Ovary (tissue), 9 donors: ENCODE results near the gene CDKAL1. TPM values are rescaled to one million over a fixed set of nuclear protein-coding genes. Genes with fewer than 3 reads are reported as not detected.

ENCODE experiments used
- DNase-seq, 5 donors: peaks; one replicate each; pipeline ENCODE4 v3.0.0-alpha.2; 2019 to 2020
- H3K27ac ChIP-seq, 2 donors: fragments of 200-600 bp; one replicate each; pipeline versions ENCODE4 v1.5.1 to v1.8.0; 2019 to 2022
- H3K27me3 ChIP-seq: fragments of 200-600 bp; one replicate; pipeline ENCODE4 v1.8.0; 2022
- H3K36me3 ChIP-seq: fragments of 200-600 bp; sonication (generic); one replicate; pipeline ENCODE4 v1.5.1; 2019
- H3K4me1 ChIP-seq: one replicate; pipeline ENCODE4 v1.8.1; 2013; ENCODE audit warnings: mild to moderate bottlenecking, moderate library complexity; ENCODE audit not compliant: insufficient read depth
- H3K4me3 ChIP-seq: fragments of 200-600 bp; sonication (generic); one replicate; pipeline ENCODE4 v1.5.1; 2017
- H3K9me3 ChIP-seq, 2 donors: fragments of 200-600 bp in 1 of 2; sonication (generic) in 1 of 2; one replicate each; pipeline versions ENCODE4 v1.5.1 to v1.8.1; 2013 to 2019; ENCODE audit warnings: mild to moderate bottlenecking in 1 of 2, moderate library complexity in 1 of 2
- EP300 ChIP-seq: sonication (generic); formaldehyde crosslinking; IDR thresholded peaks from one replicate; pipeline ENCODE4 v1.6.1; 2017; ENCODE audit warnings: antibody characterized with exemption
- POLR2A ChIP-seq: fragments of 450-650 bp; IDR thresholded peaks from one replicate; pipeline ENCODE4 v1.6.1; 2017; ENCODE audit warnings: antibody characterized with exemption, mild to moderate bottlenecking, moderate library complexity
- WGBS, 3 donors: extraction: QIAGEN DNeasy Blood & Tissue Kit in 1 of 3; methylation state at CpG; one replicate each; pipeline versions ENCODE4 v1.1.5 to v1.1.7; 2013 to 2017; 5-methylcytosine and 5-hydroxymethylcytosine counted together
- intact Hi-C, 4 donors: fragments of 100-400 bp; cut with DNase I; formaldehyde crosslinking; loops; one replicate each; pipeline versions ENCODE4 v1.11.0 to v1.15.1; 2022 to 2023
- polyA plus RNA-seq, 2 donors: library from polyadenylated mRNA; stranded (reverse); fragments of 200-250 nt in 1 of 2; fragments of 350-450 nt in 1 of 2; fragmentation: Illumina TruSeq in 1 of 2; extraction: RNeasy Lipid Tissue Mini Kit (QIAGEN cat#74804) in 1 of 2; gene quantifications; one replicate each; pipeline ENCODE4 v1.2.3, GENCODE V29; 2013 to 2014
- total RNA-seq, 7 donors: library from RNA; depleted of rRNA in 2 of 7; stranded (reverse); fragments of >200 nt in 2 of 7; fragmentation: NEBNext Ultra II Directional in 3 of 7; extraction: Animal tissue kit (Norgen Biotek cat#: 25700) in 3 of 7; gene quantifications; one replicate each; pipeline versions ENCODE4 v1.1.0 to v1.2.4, GENCODE V29; 2016 to 2023
- TF ChIP-seq, protein P1 (sequence below), 3 donors: fragments of 450-650 bp in 2 of 3; fragments of 200-600 bp in 1 of 3; IDR thresholded peaks; one replicate each; pipeline versions ENCODE4 v1.5.1 to v1.8.0; 2016 to 2022; ENCODE audit warnings: antibody characterized with exemption in 3 of 3, mild to moderate bottlenecking in 1 of 3
- donor health status: DM: no; HTN: no; CAD: no; lungs with moderate emphysema.
- donor health status: DM: no; HTN: no; CAD: no.
- donor health status: Bipolar disorder and iron deficiency.
- donor health status: DM: yes; HTN: yes; CAD: no.
- donor health status: DM: no; HTN: no; CAD: no.
- donor health status: DM: yes; HTN: yes; CAD: no.

Gene CDKAL1
- total and polyA plus RNA-seq, 9 donors = 6.8 to 21.3 (median 18.9) TPM

DNA sequence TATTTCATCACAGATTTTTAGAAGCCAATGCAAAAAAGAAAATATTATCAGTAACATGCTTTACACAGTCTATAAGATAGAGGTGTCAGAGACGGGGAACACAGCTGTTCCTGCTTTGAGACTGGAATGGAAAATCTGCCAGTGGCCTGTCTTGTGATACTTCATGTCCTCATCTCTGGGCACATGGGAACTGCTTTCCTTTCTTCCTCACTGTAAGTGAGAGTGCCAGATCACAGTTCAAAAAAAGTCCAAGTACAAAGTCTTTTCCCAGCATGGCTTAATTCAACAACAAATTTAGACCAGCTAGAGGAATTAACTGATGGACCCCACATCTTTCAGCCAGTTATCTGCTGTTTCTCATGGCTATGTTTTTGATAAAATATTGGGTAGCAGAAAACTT, 490.4 kb downstream of the CDKAL1 start:
- peaks cover 9% of the 10 kb centered on the region for H3K4me1 ChIP-seq
- no peaks in the 10 kb centered on the region for H3K36me3 ChIP-seq
- WGBS, 3 donors = 31 to 39% (median 32%) methylated on average over 1 of the region's 1 CpG
- no peak overlapping the region for H3K27ac ChIP-seq
- TF ChIP-seq, protein P1, sequence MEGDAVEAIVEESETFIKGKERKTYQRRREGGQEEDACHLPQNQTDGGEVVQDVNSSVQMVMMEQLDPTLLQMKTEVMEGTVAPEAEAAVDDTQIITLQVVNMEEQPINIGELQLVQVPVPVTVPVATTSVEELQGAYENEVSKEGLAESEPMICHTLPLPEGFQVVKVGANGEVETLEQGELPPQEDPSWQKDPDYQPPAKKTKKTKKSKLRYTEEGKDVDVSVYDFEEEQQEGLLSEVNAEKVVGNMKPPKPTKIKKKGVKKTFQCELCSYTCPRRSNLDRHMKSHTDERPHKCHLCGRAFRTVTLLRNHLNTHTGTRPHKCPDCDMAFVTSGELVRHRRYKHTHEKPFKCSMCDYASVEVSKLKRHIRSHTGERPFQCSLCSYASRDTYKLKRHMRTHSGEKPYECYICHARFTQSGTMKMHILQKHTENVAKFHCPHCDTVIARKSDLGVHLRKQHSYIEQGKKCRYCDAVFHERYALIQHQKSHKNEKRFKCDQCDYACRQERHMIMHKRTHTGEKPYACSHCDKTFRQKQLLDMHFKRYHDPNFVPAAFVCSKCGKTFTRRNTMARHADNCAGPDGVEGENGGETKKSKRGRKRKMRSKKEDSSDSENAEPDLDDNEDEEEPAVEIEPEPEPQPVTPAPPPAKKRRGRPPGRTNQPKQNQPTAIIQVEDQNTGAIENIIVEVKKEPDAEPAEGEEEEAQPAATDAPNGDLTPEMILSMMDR (IDR thresholded peaks at IDR 0.05) = no peak
- TF ChIP-seq EP300 = no peak
- no peak for TF ChIP-seq POLR2A
- DNase-seq = no peak
- no peaks in the 10 kb centered on the region for H3K9me3 ChIP-seq
- intact Hi-C loops = no loop called here
- H3K4me3 ChIP-seq = no peak overlapping the region
- no peaks in the 10 kb centered on the region for H3K27me3 ChIP-seq

DNA sequence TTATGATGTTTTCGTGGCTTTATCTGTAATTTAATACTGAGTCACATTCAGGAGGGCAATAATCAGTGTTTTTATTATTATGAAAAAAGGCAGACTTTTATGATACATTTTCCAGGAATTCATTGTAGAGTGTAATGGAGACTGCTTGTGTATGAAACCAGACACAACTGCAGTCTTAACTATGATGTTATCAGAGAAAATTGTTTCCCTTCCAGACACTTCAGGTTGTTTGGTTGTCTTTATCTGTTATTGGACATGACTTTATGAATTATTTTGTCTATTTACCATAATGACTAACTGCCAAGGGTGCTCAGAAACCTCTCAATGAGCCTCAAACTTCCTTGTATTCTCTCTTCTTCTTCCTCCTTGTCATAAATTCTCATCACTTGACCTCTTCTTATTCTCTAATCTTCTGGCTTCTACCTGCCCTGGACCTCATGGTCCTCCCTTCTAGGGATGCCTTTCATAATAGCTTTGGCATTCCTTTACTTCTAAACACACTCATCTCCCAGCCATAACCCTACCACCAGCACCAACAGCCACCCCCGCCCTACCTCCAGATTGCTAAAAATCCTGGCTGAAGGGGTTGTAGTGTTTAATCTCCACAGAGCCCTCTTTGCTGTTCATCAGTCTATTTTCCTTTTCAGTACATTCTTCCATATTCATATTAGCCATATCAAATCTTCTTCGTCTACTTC, 492.5 kb downstream of the CDKAL1 start:
- peak overlapping the region in 1 of 2 donors; percentile 34 for H3K27ac ChIP-seq
- DNase-seq = no peak
- intact Hi-C loops = no loop called here
- WGBS, 3 donors = 32 to 55% (median 38%) methylated on average over 3 of the region's 3 CpGs
- peaks cover 9% of the 10 kb centered on the region for H3K4me1 ChIP-seq
- H3K27me3 ChIP-seq = no peaks in the 10 kb centered on the region
- no peak for TF ChIP-seq EP300
- TF ChIP-seq POLR2A = no peak
- TF ChIP-seq, protein P1 (IDR thresholded peaks at IDR 0.05) = no peak
- H3K36me3 ChIP-seq = no peaks in the 10 kb centered on the region
- no peaks in the 10 kb centered on the region for H3K9me3 ChIP-seq
- no peak overlapping the region for H3K4me3 ChIP-seq

DNA sequence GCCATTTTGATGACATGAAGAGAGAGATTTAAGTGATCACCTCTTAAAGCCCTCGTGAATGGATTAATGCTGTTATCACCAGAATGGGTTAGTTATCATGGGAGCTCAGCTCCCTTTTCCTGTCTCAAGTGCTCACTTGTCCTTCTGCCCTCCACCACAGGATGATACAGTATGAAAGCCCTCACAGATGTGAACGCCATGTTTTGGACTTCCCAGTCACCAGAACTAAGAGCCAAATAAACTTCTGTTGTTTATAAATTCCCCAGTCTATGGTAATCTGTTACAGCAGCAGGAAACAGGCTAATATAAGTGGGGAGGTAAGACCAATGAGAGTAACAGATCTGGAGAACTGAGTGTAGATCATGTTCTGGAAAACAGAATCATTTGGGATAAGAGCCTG, 493.2 kb downstream of the CDKAL1 start:
- Histone ChIP-seq H3K27ac (no peak overlapping the region), H3K4me1 (peaks cover 8% of the 10 kb centered on the region), H3K27me3 (no peaks in the 10 kb centered on the region), H3K9me3 (no peaks in the 10 kb centered on the region), H3K4me3 (no peak overlapping the region), H3K36me3 (no peaks in the 10 kb centered on the region)
- 62 to 79% (median 73%) methylated on average over 2 of the region's 2 CpGs for WGBS, 3 donors
- DNase-seq = no peak
- TF ChIP-seq POLR2A (no peak), EP300 (no peak)
- TF ChIP-seq, protein P1 (IDR thresholded peaks at IDR 0.05) = no peak
- intact Hi-C loops = no loop called here

DNA sequence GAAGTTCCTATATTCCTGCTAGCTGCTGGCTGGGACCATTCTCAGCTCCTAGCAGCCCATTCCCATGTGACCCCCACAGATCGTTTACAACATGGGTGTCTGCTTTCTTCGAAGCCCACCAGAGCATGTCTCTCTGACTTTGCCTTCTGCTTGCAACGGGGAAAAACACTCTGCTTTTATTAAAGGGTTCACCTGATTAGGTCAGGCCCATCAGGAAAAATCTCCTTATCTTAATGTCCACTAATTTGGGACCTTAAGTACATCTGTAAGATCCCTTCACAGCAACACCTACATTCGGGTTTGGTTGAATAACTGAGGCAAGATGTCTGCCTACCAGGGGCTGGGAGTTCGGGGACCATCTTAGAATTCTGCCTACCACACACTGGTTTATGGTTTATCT, 496.9 kb downstream of the CDKAL1 start:
- H3K4me1 ChIP-seq = peaks cover 11% of the 10 kb centered on the region
- no peaks in the 10 kb centered on the region for H3K27me3 ChIP-seq
- intact Hi-C loops = no loop called here
- no peak overlapping the region for H3K4me3 ChIP-seq
- no peak for TF ChIP-seq EP300
- TF ChIP-seq, protein P1 (IDR thresholded peaks at IDR 0.05) = no peak
- no peak for TF ChIP-seq POLR2A
- 97 to 99% (median 99%) methylated on average over 5 of the region's 5 CpGs for WGBS, 3 donors
- no peaks in the 10 kb centered on the region for H3K9me3 ChIP-seq
- H3K36me3 ChIP-seq = no peaks in the 10 kb centered on the region
- no peak for DNase-seq
- H3K27ac ChIP-seq = no peak overlapping the region
